Keratinocyte (primary cell): ENCODE measurements around the gene SDF2L1. TPM values are rescaled to one million over a fixed set of nuclear protein-coding genes. Genes with fewer than 3 reads are reported as not detected.
A peak's percentile ranks its signal among the peaks of the same experiment; 100 is the strongest.

Experiments used
- DNase-seq: peaks from one replicate; pipeline ENCODE4 v3.0.0-alpha.2; 2011; ENCODE audit warnings: low read depth, missing footprints, low spot score
- FAIRE-seq: peaks from 2 replicates; lab custom pipeline; 2011; peaks lifted over from hg19 to GRCh38; lab: Jason Lieb, UNC
- H2AFZ ChIP-seq: 2 replicates; pipeline ENCODE4 v1.6.0; 2012; ENCODE audit warnings: low read length, control low read depth, inconsistent platforms; ENCODE audit not compliant: control insufficient read depth
- H3K27ac ChIP-seq: 2 replicates; pipeline ENCODE4 v1.5.1; 2011; ENCODE audit warnings: low read length; ENCODE audit not compliant: control insufficient read depth, insufficient read depth
- H3K27me3 ChIP-seq: 3 replicates; pipeline ENCODE4 v1.6.0; 2011; ENCODE audit warnings: low read length; ENCODE audit not compliant: control insufficient read depth, insufficient read depth; ENCODE audit errors: extremely low read depth
- H3K36me3 ChIP-seq, 2 experiments: 2 replicates in 1 of 2; 3 replicates in 1 of 2; pipeline ENCODE4 v1.5.1; 2011; ENCODE audit warnings: low read length in 2 of 2, mild to moderate bottlenecking in 1 of 2; ENCODE audit not compliant: control insufficient read depth in 2 of 2, insufficient read depth in 2 of 2; ENCODE audit errors: extremely low read depth in 1 of 2
- H3K4me1 ChIP-seq: 3 replicates; pipeline ENCODE4 v1.5.1; 2011; ENCODE audit warnings: low read length; ENCODE audit not compliant: control insufficient read depth, insufficient read depth; ENCODE audit errors: extremely low read depth
- H3K4me2 ChIP-seq: 3 replicates; pipeline ENCODE4 v1.6.0; 2011; ENCODE audit warnings: low read depth, low read length; ENCODE audit not compliant: control insufficient read depth, insufficient read depth; ENCODE audit errors: extremely low read depth
- H3K4me3 ChIP-seq, 3 experiments: fragments of 200-600 bp in 1 of 3; sonication (generic) in 1 of 3; 2 replicates in 2 of 3; 3 replicates in 1 of 3; pipeline ENCODE4 v1.5.1; 2011 to 2016; ENCODE audit warnings: low read length in 3 of 3, mild to moderate bottlenecking in 3 of 3, control low read depth in 2 of 3, inconsistent platforms in 1 of 3, low read depth in 1 of 3, mixed read lengths in 1 of 3, mixed run types in 1 of 3, moderate library complexity in 1 of 3; ENCODE audit not compliant: control insufficient read depth in 2 of 3, insufficient read depth in 2 of 3; ENCODE audit errors: extremely low read depth in 1 of 3
- H3K79me2 ChIP-seq: 2 replicates; pipeline ENCODE4 v1.6.0; 2012; ENCODE audit warnings: low read length; ENCODE audit not compliant: control insufficient read depth, insufficient read depth
- H3K9ac ChIP-seq: 3 replicates; pipeline ENCODE4 v1.6.0; 2011; ENCODE audit warnings: low read length; ENCODE audit not compliant: control insufficient read depth, insufficient read depth; ENCODE audit errors: extremely low read depth
- H3K9me1 ChIP-seq: 3 replicates; pipeline ENCODE4 v1.6.0; 2011; ENCODE audit warnings: low read length; ENCODE audit not compliant: control insufficient read depth, insufficient read depth; ENCODE audit errors: extremely low read depth
- H3K9me3 ChIP-seq: 2 replicates; pipeline ENCODE4 v1.5.1; 2012; ENCODE audit warnings: low read depth, low read length; ENCODE audit not compliant: control insufficient read depth
- H4K20me1 ChIP-seq: 3 replicates; pipeline ENCODE4 v1.6.0; 2011; ENCODE audit warnings: low read length; ENCODE audit not compliant: control insufficient read depth, insufficient read depth; ENCODE audit errors: extremely low read depth
- EZH2 ChIP-seq: IDR thresholded peaks from one replicate; pipeline ENCODE4 v1.6.1; 2012; ENCODE audit warnings: inconsistent platforms, mild to moderate bottlenecking, low read length, moderate library complexity
- dilution Hi-C: fragments of 300-500 bp; cut with MboI; formaldehyde crosslinking; loops from one replicate; pipeline ENCODE4 v1.7.0; 2020; ENCODE audit warnings: low sequenced_read_pairs; ENCODE audit not compliant: extremely low pct_ligation_motif_present
- polyA plus RNA-seq, 5 experiments: library from polyadenylated mRNA; depleted of rRNA in 3 of 5; stranded (reverse) in 3 of 5; stranded (forward) in 1 of 5; unstranded in 1 of 5; fragments of >200 nt; gene quantifications; 1 replicate in 1 of 5; 2 replicates in 3 of 5; 3 replicates in 1 of 5; pipeline versions ENCODE4 v1.2.1 to v1.2.3, GENCODE V29; 2011 to 2012; ENCODE audit warnings: missing spikeins in 2 of 5, low read depth in 1 of 5, low replicate concordance in 1 of 5
- TF ChIP-seq, protein P1 (sequence below), 3 experiments: IDR thresholded peaks in 1 of 3; conservative IDR thresholded peaks in 1 of 3; optimal IDR thresholded peaks in 1 of 3; 2 replicates in 2 of 3; 3 replicates in 1 of 3; pipeline versions ENCODE3 to v1.5.1; 2011; ENCODE audit warnings: low read length in 3 of 3, mild to moderate bottlenecking in 3 of 3, moderate library complexity in 2 of 3, control low read depth in 1 of 3, inconsistent platforms in 1 of 3; ENCODE audit not compliant: insufficient read depth in 2 of 3; ENCODE audit errors: extremely low read depth in 1 of 3

Gene SDF2L1
- polyA plus RNA-seq, 1 donor (not counting 4 experiments of a cell fraction or from before 2014, with no cell fraction given): 25.6 TPM

DNA sequence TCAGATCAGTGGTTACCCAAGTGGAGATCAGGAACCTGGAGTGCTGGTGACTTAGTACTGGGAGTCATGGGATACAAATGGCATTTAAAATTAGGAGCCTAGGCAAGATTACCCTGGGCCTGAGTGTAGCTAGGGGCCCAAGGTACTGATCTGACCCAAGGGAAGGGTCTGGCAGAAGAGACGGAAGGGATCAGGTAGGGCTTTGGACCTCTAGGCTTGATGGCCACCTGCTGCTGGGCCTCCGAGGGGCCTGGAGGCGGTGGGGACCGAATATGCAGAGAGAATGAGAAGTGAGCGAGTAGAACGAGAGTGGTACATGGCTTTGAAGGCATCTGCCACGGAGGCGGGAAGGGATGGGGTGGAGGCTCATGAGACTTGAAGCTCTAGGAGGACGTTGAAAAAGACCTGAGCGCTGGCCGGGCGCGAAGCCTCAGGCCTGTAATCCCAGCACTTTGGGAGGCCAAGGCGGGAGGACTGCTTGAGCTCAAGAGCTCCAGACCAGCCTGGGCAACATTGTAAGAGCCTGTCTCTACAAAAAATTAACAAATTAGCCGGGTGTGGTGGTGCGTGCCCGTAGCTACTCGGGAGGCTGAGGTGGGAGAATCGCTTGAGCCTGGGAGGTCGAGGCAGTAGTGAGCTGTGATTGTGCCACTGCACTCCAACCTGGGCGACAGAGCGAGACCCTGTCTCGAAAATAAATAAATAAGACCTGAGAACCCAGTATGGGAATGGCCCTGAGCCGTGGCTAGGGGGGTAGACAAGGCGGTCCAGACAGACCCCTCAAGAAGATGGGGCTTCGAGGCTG is 23.1 kb downstream of the SDF2L1 start:
- Histone ChIP-seq H3K4me1 (peaks cover 6% of the 10 kb centered on the region), H3K9me3 (no peaks in the 10 kb centered on the region), H3K9ac (peak overlapping the region; percentile 86), H3K79me2 (peaks cover 17% of the 10 kb centered on the region), H2AFZ (peak overlapping the region; percentile 98), H3K27me3 (peaks cover 8% of the 10 kb centered on the region), H3K9me1 (no peaks in the 10 kb centered on the region), H3K27ac (peak overlapping the region; percentile 78), H3K4me3 (peak overlapping the region; percentile 70 to 87 (median 80)), H3K36me3 (peaks cover 0 to 4% of the 10 kb centered on the region in 2 experiments), H4K20me1 (no peaks in the 10 kb centered on the region), H3K4me2 (peak overlapping the region; percentile 86)
- FAIRE-seq: no peak
- dilution Hi-C loops: no loop called here
- DNase-seq: no peak
- no peak for TF ChIP-seq EZH2
- TF ChIP-seq, protein P1, sequence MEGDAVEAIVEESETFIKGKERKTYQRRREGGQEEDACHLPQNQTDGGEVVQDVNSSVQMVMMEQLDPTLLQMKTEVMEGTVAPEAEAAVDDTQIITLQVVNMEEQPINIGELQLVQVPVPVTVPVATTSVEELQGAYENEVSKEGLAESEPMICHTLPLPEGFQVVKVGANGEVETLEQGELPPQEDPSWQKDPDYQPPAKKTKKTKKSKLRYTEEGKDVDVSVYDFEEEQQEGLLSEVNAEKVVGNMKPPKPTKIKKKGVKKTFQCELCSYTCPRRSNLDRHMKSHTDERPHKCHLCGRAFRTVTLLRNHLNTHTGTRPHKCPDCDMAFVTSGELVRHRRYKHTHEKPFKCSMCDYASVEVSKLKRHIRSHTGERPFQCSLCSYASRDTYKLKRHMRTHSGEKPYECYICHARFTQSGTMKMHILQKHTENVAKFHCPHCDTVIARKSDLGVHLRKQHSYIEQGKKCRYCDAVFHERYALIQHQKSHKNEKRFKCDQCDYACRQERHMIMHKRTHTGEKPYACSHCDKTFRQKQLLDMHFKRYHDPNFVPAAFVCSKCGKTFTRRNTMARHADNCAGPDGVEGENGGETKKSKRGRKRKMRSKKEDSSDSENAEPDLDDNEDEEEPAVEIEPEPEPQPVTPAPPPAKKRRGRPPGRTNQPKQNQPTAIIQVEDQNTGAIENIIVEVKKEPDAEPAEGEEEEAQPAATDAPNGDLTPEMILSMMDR (optimal IDR thresholded peaks at IDR 0.05 in 1 of 3, IDR thresholded peaks at IDR 0.05 in 1 of 3, conservative IDR thresholded peaks at IDR 0.05 in 1 of 3; ENCODE audit: extremely low read depth in 1 of 3, insufficient read depth in 2 of 3, low read length in 3 of 3): no peak

DNA sequence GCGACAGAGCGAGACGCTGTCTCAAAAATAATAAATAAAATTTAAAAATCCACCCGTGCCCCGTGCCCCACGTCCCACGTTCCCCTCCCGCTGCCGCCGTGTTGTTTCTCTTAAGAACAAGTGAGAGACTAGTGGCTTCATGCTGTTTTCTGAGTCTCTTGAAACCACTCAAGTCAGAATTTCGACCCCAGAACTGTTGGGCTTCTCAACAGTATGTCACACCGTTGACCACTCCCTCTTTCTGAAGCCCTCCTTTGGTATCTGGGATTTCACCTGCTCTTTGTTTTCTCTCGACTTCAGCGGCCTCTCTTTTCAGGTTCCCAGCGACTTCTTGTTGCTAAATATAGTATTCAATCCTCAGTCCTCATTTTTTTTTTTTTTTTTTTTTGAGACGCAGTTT is 24.7 kb downstream of the SDF2L1 start:
- Histone ChIP-seq H3K9me3 (no peaks in the 10 kb centered on the region), H3K79me2 (peaks cover 17% of the 10 kb centered on the region), H2AFZ (no peak overlapping the region), H3K9me1 (no peaks in the 10 kb centered on the region), H3K4me3 (peak overlapping the region; percentile 70 to 87 (median 80)), H4K20me1 (no peaks in the 10 kb centered on the region), H3K27me3 (no peaks in the 10 kb centered on the region), H3K27ac (no peak overlapping the region), H3K9ac (peak overlapping the region; percentile 86), H3K36me3 (peaks cover 10 to 11% of the 10 kb centered on the region in 2 experiments), H3K4me2 (peak overlapping the region; percentile 86), H3K4me1 (peaks cover 6% of the 10 kb centered on the region)
- FAIRE-seq (peak; percentile 46), DNase-seq (no peak)
- TF ChIP-seq, protein P1 (optimal IDR thresholded peaks at IDR 0.05 in 1 of 3, IDR thresholded peaks at IDR 0.05 in 1 of 3, conservative IDR thresholded peaks at IDR 0.05 in 1 of 3; ENCODE audit: extremely low read depth in 1 of 3, insufficient read depth in 2 of 3, low read length in 3 of 3): no peak
- TF ChIP-seq EZH2: no peak
- dilution Hi-C loops: no loop called here
